GM19023 (cell line): ENCODE results near the gene SF3B1.
"Not testable (repeated sequence)": the region's sequence is repeated elsewhere in the genome, so short reads cannot be mapped to it uniquely, and the experiment has no call there.

ENCODE experiments used
- ATAC-seq: cut with Tn5 transposase; IDR thresholded peaks from one replicate; pipeline ENCODE4 v1.9.1; 2021; ENCODE audit warnings: mild to moderate bottlenecking, moderate library complexity; ENCODE audit not compliant: unreplicated experiment

Gene SF3B1

DNA sequence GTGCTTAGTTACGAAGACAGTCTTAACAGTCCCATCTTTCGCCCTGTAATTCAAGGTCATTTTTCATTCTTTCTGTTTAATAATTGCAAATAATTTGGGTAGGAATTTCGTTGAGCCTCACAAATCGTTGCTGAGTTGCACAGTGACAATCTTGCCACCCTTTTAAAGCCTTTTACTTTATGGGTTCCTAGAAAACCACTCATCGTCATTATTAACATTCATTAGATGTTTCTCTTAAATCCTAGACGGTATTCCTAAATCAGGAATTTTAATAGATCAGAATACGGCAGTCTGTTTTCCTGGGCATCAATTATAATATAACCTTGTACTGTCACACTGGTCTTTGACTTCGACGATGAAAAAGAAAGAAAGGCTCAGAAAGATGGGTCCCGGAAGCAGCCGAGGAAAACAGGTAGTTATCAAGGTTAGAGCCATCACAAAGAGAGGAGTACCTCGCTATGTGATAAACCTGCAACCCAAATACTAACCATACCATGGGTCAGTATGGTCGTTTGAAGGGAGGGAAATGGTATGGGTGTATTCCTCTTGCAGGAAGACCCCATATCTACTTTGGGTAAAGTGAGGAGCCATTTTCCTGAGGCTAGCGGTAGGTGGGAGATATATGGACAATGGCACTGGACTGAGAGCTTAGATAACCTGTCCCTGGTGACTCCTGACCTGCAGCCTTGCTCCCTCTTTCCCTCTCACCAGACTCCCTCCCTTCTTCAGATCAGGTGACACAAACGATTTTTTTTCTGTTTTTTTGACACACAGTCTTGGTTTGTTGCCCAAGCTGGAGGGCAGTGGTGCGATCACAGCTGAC, 981 bp upstream of the SF3B1 start:
- ATAC-seq, result peak; percentile 3

GRCh38 chr2:197433780-197434438, 919 bp downstream of the SF3B1 start:
- ATAC-seq, result no peak

DNA sequence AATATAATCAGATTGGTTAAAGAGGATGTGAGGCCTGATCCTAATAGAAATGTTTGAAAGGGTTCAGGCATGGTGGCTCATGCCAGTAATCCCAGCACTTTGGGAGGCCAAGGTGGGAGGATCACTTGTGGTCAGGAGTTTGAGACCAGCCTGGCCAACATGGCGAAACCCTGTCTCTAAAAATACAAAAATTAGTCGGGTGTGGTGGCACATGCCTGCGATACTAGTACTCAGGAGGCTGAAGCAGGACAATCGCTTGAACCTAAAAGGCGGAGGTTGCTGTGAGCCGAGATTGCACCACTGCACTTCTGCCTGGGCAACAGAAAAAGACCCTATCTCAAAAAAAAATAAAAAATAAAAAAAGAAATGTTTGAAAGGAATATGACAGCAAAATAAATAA, 2.3 kb downstream of the SF3B1 start:
- ATAC-seq, result not testable (repeated sequence)

- no peak for ATAC-seq
These were observed 3.0 kb downstream of the SF3B1 start for GRCh38 chr2:197431858-197432257.

DNA sequence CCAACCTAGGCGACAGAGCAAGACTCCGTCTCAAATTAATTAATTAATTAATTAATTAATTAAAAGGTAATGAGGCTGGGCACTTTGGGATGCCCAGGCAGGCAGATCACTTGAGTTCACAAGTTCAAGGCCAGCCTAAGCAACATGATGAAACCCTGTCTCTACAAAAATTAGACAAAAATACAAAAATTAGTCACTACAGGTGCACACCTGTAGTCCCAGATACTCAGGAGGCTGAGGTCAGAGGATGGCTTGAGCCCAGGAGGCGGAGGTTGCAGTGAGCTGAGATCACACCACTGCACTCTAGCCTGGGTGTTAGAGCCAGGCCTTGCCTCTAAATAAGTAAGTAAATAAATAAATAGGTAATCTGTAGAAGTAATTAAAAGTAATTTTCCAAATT, 6.8 kb downstream of the SF3B1 start:
- no peak for ATAC-seq

DNA sequence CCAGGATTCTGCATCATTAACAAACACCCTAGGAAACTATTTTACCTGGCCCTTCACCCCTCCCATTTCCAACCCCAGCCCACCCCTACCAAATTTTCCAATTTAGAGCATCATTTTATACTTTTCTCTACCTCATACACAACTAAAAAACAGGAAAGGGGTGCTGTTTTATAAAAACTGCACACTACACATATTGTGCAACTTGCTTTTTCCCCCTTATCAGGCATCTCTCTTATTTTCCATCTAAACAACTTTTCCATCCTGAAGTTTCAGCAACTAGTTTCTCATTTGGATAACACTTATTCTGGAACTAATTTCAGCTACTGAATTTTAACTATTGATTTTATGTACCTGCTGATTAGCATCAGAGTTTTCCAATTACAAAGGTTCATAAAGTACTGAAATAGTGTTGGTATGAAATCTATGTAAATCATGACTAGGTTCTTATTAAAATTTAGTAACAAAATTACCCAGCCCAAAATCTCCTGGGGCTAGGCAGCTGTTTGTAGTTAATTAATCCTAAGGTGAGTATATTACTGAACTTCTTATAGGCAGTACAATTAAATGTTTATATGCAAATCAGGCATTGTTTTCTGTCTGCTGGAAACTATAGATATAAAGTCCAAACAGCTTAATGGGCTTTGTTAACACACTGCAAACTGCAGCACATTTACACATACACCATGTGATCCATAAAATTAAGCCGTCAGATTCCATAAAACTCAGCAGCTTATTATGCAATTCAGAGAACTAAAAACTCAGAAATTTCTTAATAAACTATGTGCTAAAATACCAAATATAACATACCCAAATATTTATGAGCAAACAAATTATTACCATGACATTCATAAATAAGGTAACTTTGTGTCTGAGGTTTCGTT, 7.9 kb downstream of the SF3B1 start:
- no peak for ATAC-seq

DNA sequence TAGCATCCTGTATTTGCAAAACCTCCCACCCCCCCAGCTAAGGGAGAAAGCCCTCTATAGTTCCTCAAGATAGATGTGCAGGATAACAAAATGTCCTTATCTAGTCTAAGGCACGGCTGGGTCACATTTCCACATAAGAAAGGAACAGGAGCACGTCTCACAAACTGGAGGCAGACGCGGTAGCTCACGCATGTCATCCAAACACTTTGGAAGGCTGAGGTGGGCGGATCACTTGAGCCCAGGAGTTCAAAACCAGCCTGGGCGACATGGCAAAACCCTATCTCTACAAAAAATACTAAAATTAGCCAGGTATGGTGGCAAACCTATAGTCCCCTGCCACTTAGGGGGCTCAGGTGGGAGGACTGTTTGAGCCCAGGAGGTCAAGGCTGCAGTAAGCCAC, 9.3 kb downstream of the SF3B1 start:
- ATAC-seq, result no peak

GRCh38 chr2:197423307-197423706, 11.5 kb downstream of the SF3B1 start:
- ATAC-seq, result no peak

DNA sequence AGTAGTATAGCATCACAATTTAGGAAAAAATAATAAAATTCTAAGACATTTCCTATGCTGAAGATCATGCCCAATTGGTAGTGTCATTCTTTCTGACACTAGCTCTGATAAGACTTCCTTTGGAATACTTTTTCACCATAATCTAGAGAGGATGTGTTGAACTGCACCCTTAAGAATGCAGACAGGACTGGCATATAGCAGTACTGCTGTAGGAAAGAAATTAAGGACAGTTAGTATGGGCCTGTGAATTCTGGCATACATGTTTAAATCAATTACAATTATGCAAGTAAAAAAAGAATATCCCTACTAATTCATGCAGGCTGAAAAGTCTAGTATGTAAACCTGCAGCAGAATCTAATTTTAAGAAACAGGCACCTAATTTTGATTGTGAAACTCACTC, 15.4 kb downstream of the SF3B1 start:
- no peak for ATAC-seq

DNA sequence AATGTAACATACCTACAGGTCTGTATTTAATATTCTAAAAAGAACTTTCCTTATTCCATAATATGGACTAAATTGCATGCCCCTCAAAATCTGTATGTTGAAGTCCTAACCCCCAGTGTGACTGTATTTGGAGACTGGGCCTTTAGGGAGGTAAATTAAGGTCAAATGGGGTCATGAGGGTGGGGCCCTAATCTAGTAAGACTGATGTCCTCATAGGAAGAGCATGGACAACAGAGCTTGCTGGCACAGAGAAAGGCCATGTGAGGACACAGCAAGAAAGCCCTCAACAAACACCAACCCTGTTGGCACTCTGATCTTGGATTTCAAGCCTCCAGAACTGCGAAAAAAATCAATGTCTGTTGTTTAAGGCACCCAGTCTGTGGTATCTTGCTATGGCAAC, 18.6 kb downstream of the SF3B1 start:
- ATAC-seq, result no peak

DNA sequence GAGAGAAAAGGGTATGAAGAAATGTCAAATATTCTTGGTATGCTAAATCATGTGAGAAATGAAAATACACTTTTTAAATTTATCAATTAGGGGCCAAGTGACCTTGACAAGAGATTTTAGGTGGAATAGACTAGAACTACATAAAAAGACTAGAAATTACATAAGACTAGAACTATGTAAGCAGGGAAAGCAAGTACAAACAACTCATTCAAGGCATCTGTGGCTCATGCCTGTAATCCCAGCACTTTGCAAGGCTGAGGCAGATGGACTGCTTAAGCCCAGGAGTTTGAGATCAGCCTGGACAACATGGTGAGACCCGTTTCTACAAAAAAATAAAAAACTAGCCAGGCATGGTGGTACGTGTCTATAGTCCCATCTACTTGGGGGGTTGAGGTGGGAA, 20.3 kb downstream of the SF3B1 start:
- no peak for ATAC-seq

DNA sequence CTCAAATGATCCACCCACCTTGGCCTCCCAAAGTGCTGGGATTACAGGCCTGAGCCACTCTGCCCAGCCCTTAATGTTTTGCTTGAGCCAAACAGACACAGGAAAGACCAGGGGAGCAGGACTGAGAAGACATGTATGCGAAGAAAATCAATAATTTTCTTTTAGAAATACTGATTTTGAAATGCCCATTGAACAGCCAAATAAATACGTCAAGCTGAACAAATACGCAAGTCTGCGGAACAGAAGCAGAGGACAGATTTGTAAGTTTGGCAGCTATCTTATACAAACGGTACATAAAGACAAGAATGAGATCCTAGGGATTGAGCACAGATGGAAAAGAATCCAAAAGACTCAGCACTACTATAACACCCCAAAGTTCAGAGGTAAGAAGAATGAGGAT, 20.8 kb downstream of the SF3B1 start:
- ATAC-seq, result no peak

DNA sequence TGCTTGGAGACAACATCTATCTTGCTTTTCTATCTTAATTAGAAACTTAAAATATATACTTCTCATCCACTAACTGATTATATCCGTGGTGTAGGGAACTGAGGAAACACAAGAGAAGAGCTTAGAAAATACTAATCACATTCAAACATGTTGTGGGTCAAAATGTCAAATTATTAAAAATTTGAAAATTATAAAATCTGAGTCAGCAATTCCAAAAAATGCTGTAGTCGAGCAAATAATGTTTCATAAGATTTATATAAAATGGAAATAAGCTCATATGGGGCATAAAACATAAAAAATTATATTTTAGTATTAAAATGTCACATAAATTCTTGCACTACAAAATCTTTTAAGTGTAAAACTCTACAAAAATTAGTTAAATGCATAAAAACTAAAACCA, 29.2 kb downstream of the SF3B1 start:
- ATAC-seq, result no peak

DNA sequence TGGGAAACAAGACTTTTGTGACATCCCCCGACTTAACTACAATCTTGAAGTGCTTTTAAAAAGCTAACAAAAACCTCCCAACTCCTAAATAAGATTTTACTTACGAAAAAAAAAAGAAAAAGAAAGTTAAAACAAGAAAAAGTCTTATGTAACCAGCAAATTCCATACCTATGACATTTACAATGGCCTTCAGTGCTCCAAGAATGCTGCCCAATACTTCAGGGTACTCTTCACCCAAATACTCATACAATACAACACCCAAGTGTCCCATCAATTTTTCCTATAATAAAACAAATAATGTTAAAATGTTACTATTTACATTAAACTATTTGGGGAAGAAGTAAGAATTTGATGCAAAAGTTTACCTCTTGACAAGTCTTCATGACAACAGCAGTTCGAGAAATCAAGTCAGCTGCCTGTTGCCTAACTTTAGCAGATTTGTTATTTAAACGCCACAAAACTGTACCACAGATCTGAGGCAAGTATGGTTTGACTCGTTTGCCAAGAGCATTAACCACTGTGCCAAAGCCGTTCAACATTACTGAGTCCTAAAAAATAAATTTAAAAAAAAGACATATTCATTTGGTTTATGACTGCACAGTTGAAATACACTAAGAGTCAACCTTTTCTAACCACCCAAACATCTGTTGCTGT, 34.8 kb downstream of the SF3B1 start:
- no peak for ATAC-seq

DNA sequence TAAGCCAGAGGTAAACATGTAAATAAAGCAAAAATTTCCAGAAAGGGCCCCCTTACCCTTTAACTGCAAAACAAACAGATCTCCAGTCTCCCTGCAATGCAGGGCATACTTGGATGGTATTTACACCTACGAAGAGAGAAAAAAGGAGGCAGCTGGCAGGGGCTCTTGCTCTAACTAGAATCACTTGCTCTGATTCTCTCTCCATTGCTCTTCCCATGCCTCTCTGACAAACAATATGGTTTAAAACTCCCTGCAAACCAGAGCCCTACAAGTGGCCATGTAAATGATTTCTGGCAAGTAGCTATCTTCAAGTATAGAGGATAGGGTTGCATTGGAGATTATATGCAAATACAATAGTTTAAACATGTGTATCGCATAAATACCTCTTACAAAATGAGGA, 35.9 kb downstream of the SF3B1 start:
- ATAC-seq, result no peak

DNA sequence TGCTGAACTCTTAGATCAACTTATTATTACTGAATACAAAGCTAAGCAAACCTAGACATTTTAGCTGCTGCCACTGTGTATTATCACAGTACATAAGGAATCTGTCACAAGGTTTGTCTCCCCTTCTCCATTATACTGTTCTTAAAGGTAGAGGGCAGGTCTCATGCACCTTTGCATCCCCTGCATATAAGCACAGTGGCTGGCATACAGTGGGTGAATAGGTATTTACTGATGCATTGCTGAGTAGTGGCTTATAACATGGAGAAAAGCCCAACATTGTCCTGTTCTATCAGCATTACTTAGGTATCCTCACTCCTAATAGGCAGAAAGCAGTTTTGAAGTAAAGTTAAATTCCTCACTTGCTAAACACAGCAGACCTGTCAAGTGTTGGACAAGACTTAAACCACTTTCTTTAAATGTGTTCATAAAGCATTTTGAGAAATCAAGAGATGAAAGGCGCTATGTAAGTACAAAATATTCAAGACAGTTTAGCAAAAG, 43.6 kb downstream of the SF3B1 start:
- ATAC-seq, result no peak

DNA sequence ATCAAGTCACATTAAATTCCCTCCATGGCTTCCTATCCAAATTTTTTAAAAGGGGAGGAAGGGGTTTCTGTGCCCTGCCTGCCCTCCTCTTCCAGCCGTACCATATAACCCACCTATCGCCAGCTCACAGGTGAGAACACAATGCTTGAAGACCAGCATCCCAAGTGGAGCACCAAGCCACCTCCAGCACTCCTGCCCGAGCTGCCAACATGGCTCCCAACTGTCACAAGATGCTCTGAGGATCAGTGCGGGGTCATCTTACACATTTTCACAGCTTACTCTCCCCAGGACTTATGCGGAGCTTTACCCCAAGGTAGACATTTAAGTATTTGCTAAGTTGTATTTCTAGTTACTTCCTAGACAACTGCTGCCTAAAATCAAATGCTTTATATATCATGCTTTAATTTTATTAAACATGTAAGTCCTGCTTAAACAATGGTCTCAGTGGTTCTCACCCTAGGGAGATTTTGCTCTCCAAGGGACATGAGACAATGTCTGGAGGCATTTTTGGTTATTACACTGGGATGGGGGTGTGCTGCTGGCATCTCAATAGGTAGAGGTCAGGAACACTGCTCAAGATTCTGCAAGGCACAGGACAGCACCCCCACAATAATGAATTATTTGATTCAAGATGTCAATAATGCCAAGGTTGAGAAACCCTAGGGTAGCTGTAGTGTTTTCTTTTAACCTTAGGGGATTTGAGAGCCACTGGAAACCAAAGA, 45.8 kb downstream of the SF3B1 start:
- ATAC-seq, result no peak

- no peak for ATAC-seq
These were observed 47.6 kb downstream of the SF3B1 start for GRCh38 chr2:197387179-197387578.

GRCh38 chr2:197386242-197386641, 48.6 kb downstream of the SF3B1 start:
- ATAC-seq, result no peak

- no peak for ATAC-seq
These were observed 51.0 kb downstream of the SF3B1 start for GRCh38 chr2:197383825-197384224.
